GM19397 (cell line): ENCODE results near the gene GGNBP2.
"Not testable (repeated sequence)": the region's sequence is repeated elsewhere in the genome, so short reads cannot be mapped to it uniquely, and the experiment has no call there.

Experiments used
- ATAC-seq: cut with Tn5 transposase; IDR thresholded peaks from one replicate; pipeline ENCODE4 v1.9.1; 2021; ENCODE audit warnings: mild to moderate bottlenecking, moderate library complexity; ENCODE audit not compliant: unreplicated experiment

GGNBP2 gene

GRCh38 chr17:36544307-36545076 lies at the start of gene GGNBP2:
TSS of gene GGNBP2 (plus strand) at chr17:36544919. CDS start at chr17:36545725, 806 bp downstream.
- ATAC-seq = peak; percentile 59

- ATAC-seq = no peak
Measured at GRCh38 chr17:36495076-36495578, 49.6 kb upstream of the GGNBP2 start.

- no peak for ATAC-seq
Measured at GRCh38 chr17:36496018-36496789, 48.5 kb upstream of the GGNBP2 start.

- ATAC-seq = no peak
Measured at GRCh38 chr17:36498155-36498554, 46.6 kb upstream of the GGNBP2 start.

DNA sequence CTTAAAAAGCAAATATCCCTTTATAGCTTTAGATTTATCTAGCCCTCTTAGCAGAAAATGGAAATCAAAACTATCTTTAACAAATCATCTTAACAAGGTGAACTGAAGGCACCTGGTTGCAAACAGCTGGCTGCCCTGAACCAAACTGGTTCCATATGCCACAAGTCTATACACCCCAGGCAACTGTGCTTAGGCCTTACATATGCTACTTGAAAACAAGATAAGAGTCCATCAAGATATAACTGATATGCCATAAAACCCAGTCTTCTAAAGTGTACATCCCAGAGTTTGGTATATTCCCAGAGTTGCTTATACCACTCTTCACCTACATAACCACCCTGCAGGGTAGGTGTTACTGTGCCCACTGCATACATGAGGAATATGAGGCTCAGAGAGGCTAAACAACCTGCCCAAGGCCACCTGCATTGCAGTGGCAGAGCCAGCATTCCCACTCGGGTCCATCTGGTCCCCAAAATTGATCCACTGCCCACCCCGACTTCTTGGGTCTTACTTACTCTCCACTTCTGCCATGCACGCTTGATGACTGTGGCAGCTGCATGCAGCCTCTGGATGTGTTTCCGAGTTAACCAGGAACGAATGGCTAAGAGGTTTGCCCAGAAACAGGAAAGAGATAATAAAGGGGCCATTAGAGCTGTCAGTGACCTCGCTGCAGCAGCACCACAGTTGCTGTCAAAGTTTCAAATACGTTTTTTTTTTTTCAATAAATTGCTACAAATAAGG lies 46.0 kb upstream of the GGNBP2 start:
- no peak for ATAC-seq

DNA sequence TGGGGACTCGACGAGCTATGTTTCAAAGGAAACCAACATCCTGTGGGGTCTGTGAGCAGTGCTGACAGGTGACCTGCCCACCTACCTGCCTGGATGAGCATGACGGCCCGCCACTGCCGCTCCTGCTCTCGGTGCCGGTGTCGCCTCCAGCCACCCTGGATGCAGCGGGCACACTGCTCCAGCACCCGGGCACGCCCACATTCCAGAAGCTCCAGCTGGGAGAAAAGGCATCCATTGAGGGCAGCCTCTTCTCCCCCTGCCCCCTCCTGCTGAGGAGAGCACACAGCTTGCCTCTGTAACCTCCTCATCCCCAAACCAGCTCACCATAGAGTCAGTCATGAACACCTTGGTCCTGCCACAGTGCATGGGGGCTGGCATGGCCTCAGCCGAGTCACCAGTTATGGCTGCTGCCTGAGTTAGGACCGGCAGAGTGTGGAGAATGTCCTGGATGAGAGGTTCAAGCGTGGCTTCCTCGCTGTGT lies 43.9 kb upstream of the GGNBP2 start:
- ATAC-seq = no peak

DNA sequence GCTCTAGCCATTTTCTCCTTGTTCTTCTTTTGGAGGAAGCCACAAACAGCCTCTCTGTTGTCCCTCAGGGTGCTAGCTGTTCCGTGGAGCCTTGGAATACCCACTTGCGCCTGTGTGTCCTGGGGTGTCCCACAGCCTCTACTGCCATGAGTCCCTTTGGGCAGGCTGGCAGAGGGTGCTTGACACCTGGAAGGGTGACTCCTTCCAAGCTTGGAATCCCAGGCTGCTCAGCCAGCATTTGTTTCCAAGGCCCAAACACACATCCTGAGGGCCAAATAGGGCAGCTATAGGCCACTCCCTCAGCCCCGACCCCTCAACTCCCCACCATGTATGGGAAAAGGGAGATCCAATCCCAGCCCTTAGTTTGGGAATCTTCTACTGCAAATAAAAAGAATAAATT lies 43.4 kb upstream of the GGNBP2 start:
- no peak for ATAC-seq

DNA sequence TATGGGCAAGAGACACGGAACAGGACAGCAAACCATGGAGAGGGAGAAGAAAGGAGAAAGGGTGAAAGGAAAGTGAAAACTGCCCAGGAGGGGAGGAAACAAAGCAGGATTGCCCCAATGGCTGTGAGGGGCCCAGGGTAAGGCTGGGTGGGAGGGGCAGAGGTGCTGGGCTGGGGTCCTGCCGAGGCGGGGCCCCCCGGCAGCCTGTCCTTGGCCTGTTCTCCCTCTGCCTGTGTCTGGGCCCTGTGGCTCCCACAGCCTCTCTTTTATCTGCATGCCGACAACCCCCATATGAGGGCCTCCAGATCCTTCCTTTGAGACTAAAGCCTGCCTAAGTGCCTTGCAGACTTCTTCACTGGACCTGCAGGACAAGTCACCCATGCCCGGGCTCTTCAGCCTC lies 42.8 kb upstream of the GGNBP2 start:
- ATAC-seq = no peak

- ATAC-seq = no peak
Measured at GRCh38 chr17:36503456-36504155, 41.1 kb upstream of the GGNBP2 start.

DNA sequence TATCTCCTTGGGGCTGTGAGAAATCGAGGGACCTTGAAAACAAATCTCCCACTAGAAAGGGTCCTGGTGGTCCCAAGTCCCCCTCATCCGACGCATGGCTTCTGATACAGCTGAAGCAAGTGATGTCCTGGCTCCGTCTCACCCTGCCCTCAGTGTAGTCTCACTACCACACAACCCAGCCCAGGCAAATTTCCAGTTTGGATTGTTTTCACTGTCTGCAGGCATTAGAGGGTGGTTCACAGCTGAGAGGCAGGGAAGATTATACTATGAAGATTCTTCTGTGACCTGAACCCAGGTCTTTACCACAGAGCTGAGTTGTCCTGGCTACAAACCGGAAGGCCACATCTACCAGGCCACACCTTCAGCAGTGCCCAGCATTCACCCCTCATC lies 40.6 kb upstream of the GGNBP2 start:
- ATAC-seq = no peak

DNA sequence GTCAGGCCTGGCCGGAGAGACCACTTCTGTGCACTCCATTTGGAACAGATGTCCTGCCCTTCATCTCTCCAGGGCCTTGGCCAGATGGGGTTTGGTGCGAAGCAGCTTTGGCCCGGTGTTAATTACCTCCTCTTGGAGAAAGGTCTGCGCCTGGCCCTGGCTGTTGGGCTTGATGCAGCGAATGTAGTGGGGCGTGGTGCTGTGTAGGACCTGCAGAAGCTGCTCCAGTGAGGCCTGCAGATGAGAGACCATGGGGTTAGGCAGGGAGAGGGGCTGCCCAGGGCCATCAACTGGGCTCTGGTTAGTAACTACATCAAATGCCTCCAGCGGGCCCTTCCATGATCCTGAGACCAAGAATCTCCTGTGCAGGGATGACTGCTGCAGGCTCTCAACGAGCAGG lies 39.5 kb upstream of the GGNBP2 start:
- ATAC-seq = no peak

DNA sequence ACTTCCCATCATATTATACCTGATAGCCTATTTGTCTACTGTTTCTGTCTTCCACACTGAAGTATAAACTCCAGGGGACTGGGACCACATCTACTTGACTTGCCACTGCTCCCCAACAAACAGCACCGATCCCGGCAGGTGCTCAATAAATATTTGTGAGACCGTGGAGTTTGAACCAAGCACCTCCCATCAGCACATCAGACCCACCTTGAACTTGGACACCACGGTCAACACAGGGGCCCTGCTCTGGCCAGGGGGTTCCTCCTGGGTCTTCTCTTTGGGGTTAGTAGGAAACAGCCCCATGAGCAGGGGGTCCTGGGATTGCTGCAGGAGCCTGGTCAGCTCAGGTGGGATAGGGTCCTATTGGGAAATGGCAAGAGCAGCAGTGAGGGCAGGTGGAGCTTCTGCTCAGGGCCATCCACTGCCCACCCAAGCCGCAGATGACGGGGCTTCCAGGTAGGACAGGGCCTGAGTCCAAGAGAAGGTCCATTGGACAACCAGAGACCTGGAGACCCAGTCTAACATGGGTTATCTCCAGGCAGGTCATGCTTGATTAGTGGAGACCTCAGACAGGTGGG lies 38.4 kb upstream of the GGNBP2 start:
- ATAC-seq = no peak

GRCh38 chr17:36506831-36507230 lies 37.9 kb upstream of the GGNBP2 start:
- ATAC-seq = no peak

GRCh38 chr17:36507266-36507665 lies 37.5 kb upstream of the GGNBP2 start:
- no peak for ATAC-seq

DNA sequence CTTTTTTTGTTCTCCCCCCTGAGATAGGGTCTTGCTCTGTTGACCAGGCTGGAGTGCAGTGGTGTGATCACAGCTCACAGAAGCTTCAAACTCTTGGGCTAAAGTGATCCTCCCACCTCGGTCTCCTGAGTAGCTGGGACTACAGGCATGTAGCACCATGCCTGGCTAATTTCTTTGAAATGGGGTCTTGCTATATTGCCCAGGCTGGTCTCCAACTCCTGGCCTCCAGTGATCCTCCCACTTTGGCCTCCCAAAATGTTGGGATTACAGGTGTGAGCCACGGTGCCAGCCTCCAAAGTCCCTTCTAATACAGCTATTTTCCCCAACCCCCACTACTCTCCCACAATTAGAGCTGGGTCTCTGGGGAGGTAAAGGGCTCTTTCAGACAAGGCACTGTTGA lies 36.3 kb upstream of the GGNBP2 start:
- not testable (repeated sequence) for ATAC-seq

GRCh38 chr17:36509272-36509985 lies 35.3 kb upstream of the GGNBP2 start:
- no peak for ATAC-seq

GRCh38 chr17:36510636-36511035 lies 34.1 kb upstream of the GGNBP2 start:
- ATAC-seq = no peak

- no peak for ATAC-seq
Measured at GRCh38 chr17:36511216-36511615, 33.5 kb upstream of the GGNBP2 start.

DNA sequence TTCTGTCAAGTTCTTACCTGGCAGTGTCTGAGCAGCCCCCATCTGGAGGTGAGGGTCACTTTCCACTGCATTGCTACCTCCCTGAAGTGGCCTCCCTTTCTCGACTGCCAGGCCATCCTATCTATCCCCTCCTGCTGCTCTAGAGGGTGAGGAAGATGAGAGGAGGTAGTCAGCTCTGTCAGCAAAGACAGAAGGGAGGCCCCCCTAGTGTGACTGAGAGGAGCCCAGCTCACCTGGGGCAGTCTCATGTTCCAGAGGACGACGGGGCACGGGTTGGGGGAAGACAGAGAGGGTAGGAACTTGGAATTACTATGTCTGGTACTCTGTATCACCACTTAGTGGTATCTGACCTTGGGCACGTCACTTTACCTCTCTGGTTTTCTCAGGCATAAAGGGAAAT lies 32.1 kb upstream of the GGNBP2 start:
- ATAC-seq = no peak

DNA sequence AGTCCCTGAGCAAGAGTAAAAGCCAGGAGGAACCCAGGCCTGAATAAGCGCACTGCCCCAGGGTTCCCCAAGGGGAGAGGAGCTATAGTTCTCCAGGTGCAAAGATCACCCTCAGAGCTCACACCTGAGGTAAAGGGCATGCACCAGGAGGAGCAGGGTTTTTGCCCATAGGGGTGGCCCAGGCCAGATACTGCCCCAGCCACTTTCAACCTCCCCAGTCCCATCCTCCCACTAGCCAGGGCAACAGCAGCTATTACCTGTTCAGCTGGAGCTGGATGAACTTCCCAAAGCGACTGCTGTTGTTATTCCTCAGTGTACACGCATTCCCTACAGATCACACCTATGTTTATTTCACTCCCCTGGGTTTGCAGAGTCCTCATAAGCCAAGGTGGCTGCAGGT lies 29.9 kb upstream of the GGNBP2 start:
- no peak for ATAC-seq
